GM18519 (cell line): ENCODE data around the gene NRIP2.
"Not testable (repeated sequence)": the region's sequence is repeated elsewhere in the genome, so short reads cannot be mapped to it uniquely, and the experiment has no call there.

Experiments
- ATAC-seq: cut with Tn5 transposase; IDR thresholded peaks from one replicate; pipeline ENCODE4 v1.9.1; 2021; ENCODE audit warnings: mild to moderate bottlenecking, moderate library complexity; ENCODE audit not compliant: unreplicated experiment, low FRiP score

The NRIP2 gene, protein sequence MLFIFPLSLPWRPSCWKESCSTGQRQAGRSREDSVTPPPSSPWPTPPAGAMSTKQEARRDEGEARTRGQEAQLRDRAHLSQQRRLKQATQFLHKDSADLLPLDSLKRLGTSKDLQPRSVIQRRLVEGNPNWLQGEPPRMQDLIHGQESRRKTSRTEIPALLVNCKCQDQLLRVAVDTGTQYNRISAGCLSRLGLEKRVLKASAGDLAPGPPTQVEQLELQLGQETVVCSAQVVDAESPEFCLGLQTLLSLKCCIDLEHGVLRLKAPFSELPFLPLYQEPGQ

DNA sequence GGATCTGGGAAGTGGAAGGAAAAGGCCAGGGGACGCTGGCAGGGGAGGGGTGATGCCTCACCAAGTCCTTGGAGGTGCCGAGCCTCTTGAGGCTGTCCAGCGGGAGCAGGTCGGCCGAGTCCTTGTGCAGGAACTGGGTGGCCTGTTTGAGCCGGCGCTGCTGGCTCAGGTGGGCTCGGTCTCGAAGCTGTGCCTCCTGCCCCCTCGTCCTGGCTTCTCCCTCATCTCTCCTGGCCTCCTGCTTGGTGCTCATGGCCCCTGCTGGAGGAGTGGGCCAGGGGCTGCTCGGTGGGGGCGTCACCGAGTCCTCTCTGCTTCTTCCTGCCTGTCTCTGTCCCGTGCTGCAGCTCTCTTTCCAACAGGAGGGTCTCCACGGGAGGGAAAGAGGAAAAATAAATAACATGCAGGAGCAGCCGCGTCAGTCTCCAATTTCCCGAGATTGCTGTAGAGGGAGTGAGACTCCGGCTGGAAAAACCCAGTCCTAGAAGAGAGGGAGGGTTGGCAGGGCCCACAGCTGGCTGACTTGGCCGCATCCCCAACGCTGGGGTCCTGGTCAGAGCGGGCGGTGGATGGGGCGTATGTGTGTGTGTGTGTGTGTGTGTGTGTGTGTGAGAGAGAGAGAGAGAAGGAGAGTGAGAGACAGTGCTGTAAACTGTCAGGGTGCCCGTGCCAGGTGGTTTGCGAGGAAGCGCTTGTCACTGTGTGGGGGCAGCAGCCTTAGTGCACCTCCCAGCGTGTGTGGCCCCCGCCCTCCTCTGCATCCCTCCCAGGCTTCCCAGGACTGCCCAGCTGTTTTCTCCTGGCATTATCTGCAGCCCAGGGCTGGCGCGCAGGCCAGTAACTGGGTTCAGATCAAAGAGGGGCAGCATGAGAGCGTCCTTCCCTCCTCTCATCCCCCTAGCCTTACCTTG is at the start of gene NRIP2:
TSS of gene NRIP2 (minus strand) at position 455 of the 911 bp plus-strand sequence. CDS start at position 403, 52 bp downstream.
- ATAC-seq: no peak

DNA sequence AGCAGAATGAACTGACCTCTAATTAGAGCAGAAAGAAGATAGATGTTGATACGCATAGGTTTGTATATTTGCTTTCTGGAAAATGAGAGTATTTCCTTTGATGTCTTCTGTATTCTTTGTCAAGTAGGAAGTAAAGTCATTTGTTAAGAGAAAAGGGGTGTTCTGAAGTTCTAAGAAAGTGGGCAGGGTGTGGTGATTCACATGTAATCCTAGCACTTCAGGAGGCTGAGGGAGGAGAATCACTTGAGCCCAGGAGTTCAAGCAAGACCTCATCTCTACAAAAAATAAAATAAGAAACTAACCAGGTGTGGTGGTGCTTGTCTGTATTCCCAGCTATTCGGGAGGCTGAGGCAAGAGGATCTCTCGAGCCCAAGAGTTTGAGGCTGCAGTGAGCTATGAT is 45.0 kb upstream of the NRIP2 start:
- no peak for ATAC-seq

DNA sequence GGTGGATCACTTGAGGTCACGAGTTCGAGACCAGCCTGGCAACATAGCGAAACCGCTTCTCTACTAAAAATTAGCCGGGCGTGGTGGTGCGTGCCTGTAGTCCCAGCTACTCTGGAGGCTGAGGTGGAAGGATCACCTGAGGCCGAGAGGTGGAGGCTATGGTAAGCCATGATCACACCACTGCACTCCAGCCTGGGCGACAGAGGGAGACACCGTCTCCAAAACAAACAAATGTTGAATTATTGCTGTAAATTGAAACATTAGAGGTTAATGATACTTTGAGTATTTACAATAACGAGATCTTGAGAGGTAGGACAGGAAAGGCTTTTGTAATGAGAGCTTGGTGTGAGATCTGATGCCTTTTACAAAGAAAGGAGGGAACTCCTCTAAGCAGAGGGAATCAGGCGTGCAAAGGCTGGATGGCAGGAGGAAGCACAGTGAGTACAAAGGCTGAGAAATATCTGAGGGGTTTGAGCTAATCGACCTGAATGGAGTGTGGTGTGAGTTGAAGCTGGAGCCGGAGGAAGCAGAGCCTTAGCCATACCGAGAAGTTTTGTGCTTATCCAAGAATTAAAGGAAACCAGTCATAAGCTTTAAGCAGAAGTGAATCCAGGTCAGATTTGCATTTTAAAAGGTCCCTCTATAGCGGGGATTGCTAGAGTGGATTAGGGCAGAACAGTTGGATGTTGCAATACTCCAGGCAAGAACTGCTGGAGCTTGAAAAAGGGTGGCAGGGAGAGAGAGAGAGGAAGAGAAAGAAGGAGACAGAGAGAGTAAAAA is 43.3 kb upstream of the NRIP2 start:
- ATAC-seq: no peak

DNA sequence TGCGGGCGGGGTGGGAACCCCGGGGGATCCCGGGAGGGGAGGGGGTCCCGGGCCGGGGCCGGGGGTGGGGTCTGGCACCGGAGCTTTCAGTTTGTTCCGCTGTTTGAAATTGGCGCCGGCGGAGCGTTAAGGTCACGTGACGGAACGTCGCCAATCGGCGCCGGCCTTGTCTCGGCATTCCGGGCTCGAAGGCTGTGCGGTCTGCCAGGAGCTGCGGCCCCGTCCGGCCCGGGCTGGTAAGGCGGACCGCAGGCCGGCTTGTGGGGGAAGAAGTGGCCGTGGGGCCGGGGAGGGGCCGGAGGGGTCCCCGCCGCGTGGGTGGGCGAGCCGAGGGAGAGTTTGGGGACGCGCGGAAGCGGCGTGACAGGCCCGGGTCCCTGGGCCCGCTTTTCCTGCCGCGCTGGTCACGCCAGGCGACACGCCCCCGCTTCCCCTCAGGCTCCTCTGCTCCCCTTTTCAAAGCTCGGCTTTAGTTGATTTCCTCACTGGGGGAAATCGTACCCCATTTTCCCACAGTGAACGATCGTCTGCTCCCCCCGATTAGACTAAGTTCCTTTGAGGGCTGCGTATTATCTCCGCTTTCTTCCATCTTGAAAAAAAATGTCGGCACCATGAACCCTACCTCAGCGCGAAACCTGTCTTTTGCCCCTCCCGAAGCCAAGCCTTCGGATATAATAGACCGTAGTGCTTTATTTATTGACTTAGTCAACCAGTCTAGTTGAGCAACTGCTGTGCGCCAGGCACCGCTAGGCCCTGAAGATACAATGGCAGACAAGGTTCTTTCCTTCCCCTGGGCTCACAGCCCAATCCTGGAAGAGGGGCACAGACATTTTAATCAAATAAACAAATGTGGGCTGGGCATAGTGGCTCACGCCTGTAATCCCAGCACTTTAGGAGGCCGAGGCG is 42.5 kb upstream of the NRIP2 start, which contains the start of the genes FOXM1 and RHNO1:
TSS of gene FOXM1 (minus strand) at position 128 of the 906 bp plus-strand sequence. CDS start 2,696 bp downstream, outside the sequence.
TSS of gene RHNO1 (plus strand) at position 177 of the 906 bp plus-strand sequence. CDS start 8,144 bp downstream, outside the sequence.
- peak; percentile 60 for ATAC-seq

DNA sequence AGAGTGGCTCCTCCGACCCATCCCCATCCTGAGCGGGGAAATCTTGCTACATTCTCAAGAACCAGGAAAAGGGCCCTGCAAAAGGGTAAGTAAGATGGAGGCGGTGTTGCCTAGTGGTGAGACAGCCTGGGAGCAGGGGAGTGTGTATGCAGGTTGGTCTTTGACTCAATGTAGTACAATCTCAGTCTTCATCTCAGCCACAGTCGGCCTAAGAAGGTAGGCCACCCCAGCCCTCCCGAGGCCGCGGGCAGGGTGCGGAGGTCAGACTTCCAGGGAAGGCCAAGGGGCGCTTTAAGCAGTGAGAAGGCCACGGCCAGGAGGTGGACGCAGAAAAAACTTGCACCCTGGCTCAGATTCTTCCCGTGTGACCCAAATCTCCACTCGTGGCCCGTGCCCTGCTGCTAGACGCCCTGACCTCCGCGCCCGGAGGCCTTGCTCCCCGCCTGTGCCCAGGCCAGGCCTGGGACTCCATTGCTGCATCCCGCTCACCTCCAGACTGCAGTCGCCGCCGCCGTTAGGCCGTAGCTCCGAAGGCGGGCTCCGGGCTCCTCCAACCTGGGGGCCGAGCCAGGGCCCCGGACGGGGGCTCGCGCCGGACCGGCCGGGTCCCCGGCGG is 41.7 kb upstream of the NRIP2 start:
- ATAC-seq: peak; percentile 2

- ATAC-seq: not testable (repeated sequence)
Observed at GRCh38 chr12:2868986-2869632, 34.3 kb upstream of the NRIP2 start.

DNA sequence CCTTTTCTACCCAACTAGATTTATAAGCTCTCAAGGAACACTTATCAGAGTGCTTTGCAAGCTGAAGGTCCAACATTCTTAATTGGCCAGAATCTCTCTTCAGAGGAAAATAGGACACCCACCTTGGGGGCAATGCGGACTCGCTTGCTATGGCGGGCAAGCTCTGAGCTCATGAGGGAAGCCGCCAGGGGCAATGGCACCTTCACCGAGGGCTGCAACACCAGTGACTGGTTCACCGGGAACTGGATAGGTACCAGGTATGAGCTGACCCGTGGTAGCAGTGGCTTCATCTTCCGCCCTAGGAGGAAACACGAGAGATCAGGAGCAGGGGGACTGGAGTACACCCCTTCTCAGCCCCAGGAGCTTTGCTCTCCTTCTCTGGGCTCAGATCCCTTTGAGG is 29.4 kb upstream of the NRIP2 start:
- no peak for ATAC-seq

- not testable (repeated sequence) for ATAC-seq
Observed at GRCh38 chr12:2863402-2863801, 28.6 kb upstream of the NRIP2 start.

DNA sequence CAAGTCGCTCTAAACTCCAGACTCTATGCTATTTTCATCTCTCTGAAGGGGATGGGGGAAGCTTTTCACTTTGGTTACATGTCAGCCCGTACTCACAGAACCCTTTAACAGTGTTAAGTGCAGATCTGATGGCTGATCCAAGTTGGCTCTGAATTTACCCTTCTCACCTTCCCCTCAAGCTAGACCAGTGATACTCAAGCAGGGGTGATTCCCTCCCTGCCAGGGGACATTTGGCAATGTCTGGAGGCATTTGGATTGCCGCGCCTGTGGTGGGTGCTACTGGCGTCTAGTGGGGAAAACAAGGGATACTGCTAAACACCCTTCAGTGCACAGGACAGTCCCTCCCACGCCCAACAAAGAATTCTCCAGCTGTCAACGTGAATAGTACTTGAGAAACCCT is 28.0 kb upstream of the NRIP2 start:
- ATAC-seq: no peak

DNA sequence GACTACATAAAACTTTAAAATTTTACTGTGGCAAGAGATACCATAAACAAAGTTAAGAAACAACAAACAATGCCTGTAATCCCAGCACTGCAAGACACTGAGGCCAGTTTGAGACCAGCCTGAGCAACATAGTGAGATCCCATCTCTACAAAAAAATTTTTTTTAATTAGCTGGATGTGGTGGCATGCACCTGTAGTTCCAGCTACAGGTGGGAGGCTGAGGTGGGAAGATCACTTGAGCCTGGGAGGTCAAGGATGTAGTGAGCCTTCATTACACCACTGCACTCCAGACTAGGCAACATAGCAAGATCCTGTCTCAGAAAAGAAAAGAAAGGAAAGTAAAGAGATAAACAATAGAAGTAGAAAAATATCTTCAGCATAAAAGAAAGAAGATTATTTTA is 25.3 kb upstream of the NRIP2 start:
- ATAC-seq: no peak

- no peak for ATAC-seq
Observed at GRCh38 chr12:2858944-2859421, 24.1 kb upstream of the NRIP2 start.

DNA sequence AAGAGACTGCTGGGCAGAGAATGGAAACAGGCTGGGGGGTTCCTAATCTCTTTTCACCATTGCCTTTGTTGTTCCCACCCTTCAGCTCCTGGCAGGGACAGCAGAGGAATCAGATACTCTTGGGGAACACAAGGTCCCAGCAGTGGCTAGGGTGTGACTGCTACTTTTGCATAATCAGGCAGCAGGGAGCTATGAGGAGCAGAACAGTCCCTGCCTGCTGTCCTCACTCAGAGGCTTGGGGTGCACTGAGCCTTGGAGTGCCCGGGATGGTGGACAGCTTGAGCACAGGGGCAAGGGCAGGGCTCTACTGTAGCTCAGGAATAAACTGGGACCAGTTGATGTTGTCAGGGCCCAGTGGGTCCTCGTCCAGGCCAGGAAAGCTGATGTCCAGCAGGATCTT is 23.5 kb upstream of the NRIP2 start:
- no peak for ATAC-seq

DNA sequence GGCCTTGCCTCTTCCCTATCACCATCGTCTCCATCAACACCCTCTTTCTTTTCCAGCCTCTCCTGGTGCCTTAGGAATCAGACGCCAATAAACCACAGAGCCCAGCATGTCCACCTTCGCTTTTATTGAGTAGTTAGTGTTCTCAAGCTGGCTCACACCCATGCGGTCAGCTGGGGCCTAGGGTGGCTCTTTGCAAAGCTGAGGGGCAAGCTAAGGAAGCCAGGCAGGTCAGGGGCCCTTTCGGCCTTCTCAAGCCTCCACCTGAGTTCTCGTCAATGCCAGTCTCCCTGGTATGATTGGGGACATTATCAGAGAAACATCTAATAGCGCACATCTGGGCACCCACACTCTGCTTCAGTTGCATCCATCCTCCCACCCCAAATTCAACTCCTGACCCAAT is 22.7 kb upstream of the NRIP2 start:
- ATAC-seq: no peak

DNA sequence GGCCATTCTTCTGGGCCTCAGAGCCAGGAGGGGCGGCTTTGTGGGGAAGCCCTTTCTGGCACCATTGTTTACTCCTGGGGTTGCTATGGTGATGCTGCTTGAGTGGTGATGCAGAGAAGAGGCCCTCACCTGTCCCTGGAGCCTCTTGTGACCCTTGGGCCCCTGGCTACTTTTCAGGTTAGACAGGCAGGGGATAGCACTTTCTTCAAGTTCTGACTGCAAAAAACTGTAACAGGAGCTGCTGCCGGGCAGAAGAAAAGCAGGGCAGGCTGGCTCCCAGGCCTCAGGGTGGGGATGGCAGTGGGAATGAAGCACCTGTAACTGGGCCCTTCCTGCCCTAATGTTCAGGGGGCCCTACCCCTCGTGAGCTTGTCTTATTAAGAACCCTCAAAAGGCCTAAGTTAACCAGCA is 22.2 kb upstream of the NRIP2 start, which contains the start of gene TEX52:
TSS of gene TEX52 (minus strand) at position 19 of the 411 bp plus-strand sequence. CDS start at position 6, 13 bp downstream.
- ATAC-seq: no peak

DNA sequence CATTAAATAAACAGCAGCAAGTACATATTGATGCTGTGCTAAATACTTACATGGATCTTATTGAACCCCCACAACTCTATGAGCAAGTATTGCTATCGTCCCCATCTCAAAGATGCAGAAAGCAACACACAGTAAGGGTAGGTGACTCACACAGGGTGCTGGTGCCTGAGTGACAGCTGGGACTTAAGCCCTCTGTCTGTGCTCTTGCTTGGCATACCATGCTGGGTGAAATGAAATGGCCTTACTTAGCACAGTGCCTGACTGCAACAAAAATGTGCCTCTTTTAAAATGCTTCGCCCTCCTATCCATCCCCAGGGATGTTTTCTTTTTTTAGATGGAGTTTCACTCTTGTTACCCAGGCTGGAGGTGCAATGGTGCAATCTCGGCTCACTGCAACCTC is 21.2 kb upstream of the NRIP2 start:
- ATAC-seq: no peak

DNA sequence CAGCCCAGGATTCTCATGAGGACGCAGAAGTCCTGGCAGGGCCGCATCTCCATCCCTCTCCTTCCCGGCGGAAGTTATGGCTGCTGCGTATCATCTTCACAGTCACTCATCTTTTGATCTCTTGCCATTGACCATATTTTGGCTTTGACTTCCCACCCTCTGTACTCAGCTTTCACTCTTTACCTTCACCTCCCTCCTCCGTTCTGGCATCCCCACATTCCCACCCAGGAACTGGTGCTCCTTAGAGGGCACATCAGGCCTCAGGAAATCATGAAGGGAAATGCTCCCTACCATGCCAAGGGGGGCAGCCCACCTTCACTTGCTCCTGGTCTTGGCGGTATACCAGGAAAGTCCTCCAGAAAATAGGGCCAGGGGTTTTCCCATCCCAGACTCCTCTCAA is 20.7 kb upstream of the NRIP2 start:
- no peak for ATAC-seq

DNA sequence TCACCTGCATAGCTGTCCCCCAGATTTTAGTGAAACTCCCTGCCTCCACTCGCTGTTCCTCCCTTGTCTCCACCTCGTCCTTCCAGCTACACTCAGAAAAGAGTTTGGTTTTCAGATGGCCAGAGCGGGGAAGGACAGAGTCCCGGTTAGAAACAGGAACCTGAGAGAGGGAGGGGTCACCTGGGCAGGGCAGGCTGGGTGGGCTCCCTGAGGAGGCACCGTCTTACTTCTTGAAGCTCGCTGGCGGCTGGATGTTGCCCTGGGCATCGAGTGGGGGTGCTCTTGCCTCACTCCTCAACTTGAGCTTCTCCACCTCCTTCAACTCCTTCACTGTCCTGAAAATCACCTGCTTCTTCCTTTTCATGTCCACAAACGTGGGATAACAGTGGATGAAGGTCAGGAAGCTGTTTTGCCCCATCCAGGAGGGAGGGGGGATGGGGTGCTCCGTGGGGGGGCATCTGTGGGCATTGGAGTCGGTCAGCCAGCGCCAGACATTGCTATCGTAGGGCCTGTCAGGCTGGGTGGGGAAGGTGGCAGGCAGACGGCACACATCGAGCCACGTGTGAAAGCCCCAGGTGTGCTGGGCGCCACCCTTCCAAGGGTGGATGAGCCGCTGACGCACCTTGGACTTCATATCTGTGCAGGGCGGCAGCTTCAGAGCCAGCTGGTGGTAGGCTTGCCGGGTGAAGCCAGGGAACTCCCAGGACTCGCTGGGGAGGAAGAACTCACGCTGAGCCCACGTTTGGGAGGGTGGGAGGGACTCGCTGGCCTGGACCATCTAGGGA is 20.0 kb upstream of the NRIP2 start:
- ATAC-seq: no peak

- ATAC-seq: no peak
Observed at GRCh38 chr12:2853626-2854025, 18.8 kb upstream of the NRIP2 start.
